ENCODE data around the gene PTGER3.

Gene PTGER3

GRCh38 chr1:71047635-71048607 is at the start of gene PTGER3:
Gene PTGER3 (minus strand): TSS chr1:71047816. CDS start chr1:71047577, 239 bp downstream.
- Mint-ChIP-seq H3K9me3 (no peaks in the 10 kb centered on the region), H3K36me3 (ENCODE audit: low read depth) (peaks cover 2% of the 10 kb centered on the region), H3K27ac (peak within 1 kb of the TSS; percentile 15), H3K4me3 (peak within 1 kb of the TSS; percentile 83), H3K4me1 (ENCODE audit: low read depth) (peaks cover 17% of the 10 kb centered on the region), H3K27me3 (ENCODE audit: low read depth) (peaks cover 66% of the 10 kb centered on the region)

DNA sequence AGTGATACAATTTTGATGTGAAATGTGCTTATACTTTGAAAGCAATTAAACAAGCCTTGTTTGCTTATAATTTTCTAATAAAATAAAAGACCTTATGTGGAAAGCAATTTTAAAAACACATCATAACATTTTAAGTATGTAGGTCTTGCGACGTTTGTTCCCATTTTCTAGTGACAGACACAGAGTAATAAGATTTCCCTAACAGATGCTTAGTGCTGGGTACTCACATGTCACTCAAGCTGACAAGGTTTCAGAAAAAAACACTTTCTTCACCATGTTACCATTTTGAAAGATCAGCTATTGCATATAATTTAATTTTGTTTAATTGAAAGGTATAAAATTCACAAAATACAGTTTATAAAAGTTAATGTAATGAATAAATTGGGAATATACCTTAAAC is 47.3 kb upstream of the PTGER3 start:
- Mint-ChIP-seq H3K27ac (no peak overlapping the region), H3K27me3 (ENCODE audit: low read depth) (peaks cover 9% of the 10 kb centered on the region), H3K9me3 (no peaks in the 10 kb centered on the region), H3K36me3 (ENCODE audit: low read depth) (no peaks in the 10 kb centered on the region), H3K4me1 (ENCODE audit: low read depth) (no peaks in the 10 kb centered on the region), H3K4me3 (no peak overlapping the region)

- H3K27me3 Mint-ChIP-seq (ENCODE audit: low read depth) = peaks cover 7% of the 10 kb centered on the region
- no peaks in the 10 kb centered on the region for H3K4me1 Mint-ChIP-seq (ENCODE audit: low read depth)
- H3K4me3 Mint-ChIP-seq = no peak overlapping the region
- no peaks in the 10 kb centered on the region for H3K36me3 Mint-ChIP-seq (ENCODE audit: low read depth)
- no peak overlapping the region for H3K27ac Mint-ChIP-seq
- H3K9me3 Mint-ChIP-seq = no peaks in the 10 kb centered on the region
Observed at GRCh38 chr1:71093938-71094337, 46.3 kb upstream of the PTGER3 start.

DNA sequence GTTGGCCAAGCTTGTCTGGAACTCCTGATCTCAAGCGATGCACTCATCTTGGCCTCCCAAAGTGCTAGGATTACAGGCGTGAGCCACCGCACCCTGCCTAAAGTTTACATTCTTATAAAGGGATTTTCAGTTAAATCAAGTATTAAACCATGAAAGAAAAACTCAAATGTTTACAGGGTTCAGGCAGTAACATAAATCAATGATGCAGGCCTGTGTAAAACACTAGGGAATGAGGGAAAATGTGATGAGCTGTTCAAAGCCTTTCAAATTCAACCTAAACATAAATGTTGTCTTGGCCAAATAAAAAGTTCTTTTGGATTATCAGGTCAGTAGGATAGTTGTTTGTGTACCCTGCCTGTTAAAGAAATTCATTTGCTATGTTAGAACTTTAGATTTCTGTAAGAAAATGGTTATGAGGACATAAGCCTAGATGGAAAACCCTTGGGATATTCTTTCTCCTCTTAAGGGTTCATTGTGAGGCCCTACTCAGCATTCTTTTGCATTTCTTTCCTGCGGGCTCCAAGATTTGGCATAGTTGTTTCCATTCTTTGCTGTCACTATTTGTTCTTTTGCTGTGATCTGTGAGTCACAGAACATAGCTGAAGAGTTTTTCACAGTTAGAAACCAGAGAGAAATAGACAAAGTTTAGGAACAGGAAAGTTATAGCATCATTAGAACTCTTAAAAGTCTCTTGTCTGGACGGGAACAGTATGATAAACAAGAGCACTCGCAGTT is 42.1 kb upstream of the PTGER3 start:
- Mint-ChIP-seq H3K4me1 (ENCODE audit: low read depth) (no peaks in the 10 kb centered on the region), H3K27ac (no peak overlapping the region), H3K36me3 (ENCODE audit: low read depth) (no peaks in the 10 kb centered on the region), H3K9me3 (no peaks in the 10 kb centered on the region), H3K4me3 (no peak overlapping the region), H3K27me3 (ENCODE audit: low read depth) (peaks cover 7% of the 10 kb centered on the region)

- H3K27ac Mint-ChIP-seq = no peak overlapping the region
- H3K4me1 Mint-ChIP-seq (ENCODE audit: low read depth) = no peaks in the 10 kb centered on the region
- H3K36me3 Mint-ChIP-seq (ENCODE audit: low read depth) = no peaks in the 10 kb centered on the region
- H3K27me3 Mint-ChIP-seq (ENCODE audit: low read depth) = peaks cover 13% of the 10 kb centered on the region
- H3K4me3 Mint-ChIP-seq = no peak overlapping the region
- H3K9me3 Mint-ChIP-seq = no peaks in the 10 kb centered on the region
Observed at GRCh38 chr1:71088645-71089287, 41.1 kb upstream of the PTGER3 start.

DNA sequence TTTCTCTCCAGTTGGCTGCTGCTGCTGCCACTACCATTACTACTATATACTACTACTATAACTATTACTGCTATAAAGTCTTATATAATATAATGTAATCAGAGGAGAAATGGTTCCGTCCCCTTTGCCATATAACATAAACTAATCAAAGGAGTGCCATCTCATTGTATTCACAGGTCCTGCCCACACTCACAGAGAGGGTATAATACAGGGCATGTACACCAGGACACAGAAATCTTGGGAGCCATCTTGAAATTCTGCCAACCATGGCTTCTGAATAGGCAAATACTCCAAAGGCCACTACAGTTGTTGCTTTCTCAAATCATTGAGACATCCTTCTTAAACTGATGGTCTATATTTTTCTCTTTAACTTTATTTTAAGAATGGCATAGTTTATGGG is 40.1 kb upstream of the PTGER3 start:
- H3K9me3 Mint-ChIP-seq = no peaks in the 10 kb centered on the region
- peaks cover 20% of the 10 kb centered on the region for H3K27me3 Mint-ChIP-seq (ENCODE audit: low read depth)
- no peak overlapping the region for H3K4me3 Mint-ChIP-seq

DNA sequence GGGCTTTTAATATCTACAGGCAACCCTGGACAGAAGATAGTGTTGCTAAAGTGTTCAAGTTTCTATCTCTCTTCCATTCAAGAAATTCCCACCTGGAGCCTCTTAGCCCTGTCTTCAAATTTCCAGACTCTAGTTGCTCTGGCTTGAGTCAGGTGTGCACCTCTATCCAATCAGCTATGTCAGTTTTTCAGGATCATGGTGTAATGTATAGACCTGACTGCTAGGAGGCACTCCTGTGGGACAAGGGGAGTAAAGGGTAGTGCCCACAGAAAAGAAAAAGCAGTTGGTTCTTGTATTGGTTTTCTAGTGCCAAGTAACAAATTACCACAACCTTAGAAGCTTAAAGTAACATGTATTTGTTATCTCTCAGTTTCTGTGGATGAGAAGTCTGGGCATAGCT is 39.4 kb upstream of the PTGER3 start:
- peaks cover under 1% of the 10 kb centered on the region for H3K36me3 Mint-ChIP-seq (ENCODE audit: low read depth)
- no peak overlapping the region for H3K4me3 Mint-ChIP-seq
- H3K9me3 Mint-ChIP-seq = peaks cover under 1% of the 10 kb centered on the region
- H3K27ac Mint-ChIP-seq = no peak overlapping the region
- peaks cover 20% of the 10 kb centered on the region for H3K27me3 Mint-ChIP-seq (ENCODE audit: low read depth)
- H3K4me1 Mint-ChIP-seq (ENCODE audit: low read depth) = no peaks in the 10 kb centered on the region

More for the DNA sequence above, 40.1 kb upstream of the PTGER3 start:
- no peaks in the 10 kb centered on the region for H3K36me3 Mint-ChIP-seq (ENCODE audit: low read depth)
- no peak overlapping the region for H3K27ac Mint-ChIP-seq
- H3K4me1 Mint-ChIP-seq (ENCODE audit: low read depth) = no peaks in the 10 kb centered on the region

DNA sequence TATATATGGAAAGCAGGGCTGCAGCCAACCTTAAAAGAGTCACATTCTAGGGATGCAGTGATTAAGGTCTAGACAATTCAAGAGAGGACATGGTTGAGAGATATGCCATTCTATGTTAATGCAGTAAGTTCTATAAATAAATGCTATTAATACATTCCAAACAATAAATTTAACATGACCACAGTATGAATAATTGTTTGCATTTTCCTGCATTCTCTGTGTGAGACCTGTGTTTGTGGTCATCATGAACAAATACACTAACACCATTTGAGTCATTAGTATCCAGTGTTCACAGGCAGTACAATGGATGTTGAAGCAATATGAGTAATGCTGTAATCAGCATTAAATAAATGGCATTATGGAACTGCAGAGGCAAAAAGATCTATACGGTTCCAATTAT is 38.7 kb upstream of the PTGER3 start:
- Mint-ChIP-seq H3K36me3 (ENCODE audit: low read depth) (peaks cover 4% of the 10 kb centered on the region), H3K27me3 (ENCODE audit: low read depth) (peaks cover 20% of the 10 kb centered on the region), H3K4me3 (no peak overlapping the region), H3K9me3 (peaks cover 7% of the 10 kb centered on the region), H3K27ac (no peak overlapping the region), H3K4me1 (ENCODE audit: low read depth) (peaks cover 5% of the 10 kb centered on the region)

DNA sequence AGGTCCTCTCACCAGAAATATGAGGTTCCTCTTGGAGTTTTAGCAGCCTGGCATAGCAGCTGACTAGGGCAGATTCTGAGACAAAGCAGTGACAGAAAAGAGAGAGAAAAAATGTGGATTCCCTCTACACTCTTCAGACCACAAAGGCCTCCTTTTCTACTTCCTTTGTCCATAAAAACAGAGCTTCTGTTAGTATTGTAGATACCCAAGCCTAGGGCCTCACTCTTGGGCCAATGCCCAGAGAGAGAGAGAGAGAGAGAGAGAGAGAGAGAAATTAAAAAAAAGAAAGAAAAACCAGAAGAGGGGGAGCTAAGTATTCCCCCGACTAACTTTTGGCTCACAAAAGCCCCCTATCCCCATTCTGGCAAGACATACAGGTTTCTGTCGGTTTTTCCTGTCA is 35.7 kb upstream of the PTGER3 start:
- Mint-ChIP-seq H3K36me3 (ENCODE audit: low read depth) (peaks cover 10% of the 10 kb centered on the region), H3K4me3 (no peak overlapping the region), H3K9me3 (peaks cover 7% of the 10 kb centered on the region), H3K27ac (no peak overlapping the region), H3K4me1 (ENCODE audit: low read depth) (peaks cover 16% of the 10 kb centered on the region), H3K27me3 (ENCODE audit: low read depth) (peaks cover 13% of the 10 kb centered on the region)

GRCh38 chr1:71081697-71082080 is 34.1 kb upstream of the PTGER3 start:
- Mint-ChIP-seq H3K27ac (peak overlapping the region; percentile 84), H3K36me3 (ENCODE audit: low read depth) (peaks cover 17% of the 10 kb centered on the region), H3K4me3 (peak overlapping the region; percentile 65), H3K4me1 (ENCODE audit: low read depth) (peaks cover 19% of the 10 kb centered on the region), H3K27me3 (ENCODE audit: low read depth) (peaks cover 13% of the 10 kb centered on the region), H3K9me3 (peaks cover 7% of the 10 kb centered on the region)

DNA sequence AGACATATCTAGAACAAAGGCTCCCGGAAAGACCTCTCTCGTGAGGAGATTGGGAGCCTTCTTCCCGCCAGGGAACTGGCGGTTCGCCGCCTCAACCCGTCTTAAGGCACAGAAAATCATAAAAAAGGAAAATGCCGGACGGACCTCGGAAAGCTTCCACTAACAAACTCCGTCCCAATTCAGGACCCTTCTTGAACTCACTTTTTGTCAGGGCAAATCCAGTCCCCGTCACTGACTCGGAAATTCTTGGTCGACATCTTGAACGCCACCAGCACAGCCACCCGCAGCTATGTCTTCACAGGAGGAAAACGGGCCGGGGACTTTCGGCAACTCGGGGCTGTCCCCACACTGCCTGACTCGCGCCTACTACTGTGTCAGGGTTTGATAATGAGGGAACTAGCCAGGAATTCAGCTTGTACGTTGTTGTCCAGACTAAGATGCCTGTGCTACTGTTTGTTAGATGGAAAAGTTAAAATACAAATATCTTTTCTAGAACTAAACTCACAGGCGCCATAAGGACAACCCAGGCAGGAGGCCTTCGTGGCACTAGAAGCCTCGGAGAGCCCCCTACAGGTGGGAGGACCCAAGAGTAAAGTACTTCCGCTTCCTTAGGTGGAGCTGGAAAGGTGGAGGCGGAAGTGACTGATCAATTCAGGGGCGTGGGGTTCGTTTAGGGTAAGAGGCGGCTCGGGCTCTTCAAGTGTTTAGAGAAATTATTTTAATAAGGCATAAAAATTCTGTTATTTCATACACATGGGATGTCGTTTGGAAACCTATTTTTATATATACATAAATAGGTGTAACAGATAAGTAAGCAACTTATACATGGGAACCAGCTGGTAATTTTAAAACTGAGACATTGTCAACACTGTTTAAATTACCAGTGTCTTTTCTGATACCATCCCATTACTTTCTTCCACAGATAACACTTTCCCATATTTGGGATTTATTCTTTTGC is 33.4 kb upstream of the PTGER3 start, which contains the start of gene ZRANB2:
Gene ZRANB2 (minus strand): TSS at position 297 of the 958 bp plus-strand sequence. CDS start 40 bp downstream, at position 257.
- Mint-ChIP-seq H3K9me3 (peaks cover 7% of the 10 kb centered on the region), H3K4me3 (peak within 1 kb of the TSS; percentile 92), H3K27me3 (ENCODE audit: low read depth) (peaks cover 13% of the 10 kb centered on the region), H3K27ac (peak within 1 kb of the TSS; percentile 98), H3K4me1 (ENCODE audit: low read depth) (peaks cover 19% of the 10 kb centered on the region), H3K36me3 (ENCODE audit: low read depth) (peaks cover 21% of the 10 kb centered on the region)

- Mint-ChIP-seq H3K36me3 (ENCODE audit: low read depth) (peaks cover 29% of the 10 kb centered on the region), H3K4me3 (peak overlapping the region; percentile 92), H3K4me1 (ENCODE audit: low read depth) (peaks cover 23% of the 10 kb centered on the region), H3K27ac (peak overlapping the region; percentile 98), H3K27me3 (ENCODE audit: low read depth) (peaks cover 13% of the 10 kb centered on the region), H3K9me3 (peaks cover 7% of the 10 kb centered on the region)
Observed at GRCh38 chr1:71080230-71080738, 32.7 kb upstream of the PTGER3 start.

DNA sequence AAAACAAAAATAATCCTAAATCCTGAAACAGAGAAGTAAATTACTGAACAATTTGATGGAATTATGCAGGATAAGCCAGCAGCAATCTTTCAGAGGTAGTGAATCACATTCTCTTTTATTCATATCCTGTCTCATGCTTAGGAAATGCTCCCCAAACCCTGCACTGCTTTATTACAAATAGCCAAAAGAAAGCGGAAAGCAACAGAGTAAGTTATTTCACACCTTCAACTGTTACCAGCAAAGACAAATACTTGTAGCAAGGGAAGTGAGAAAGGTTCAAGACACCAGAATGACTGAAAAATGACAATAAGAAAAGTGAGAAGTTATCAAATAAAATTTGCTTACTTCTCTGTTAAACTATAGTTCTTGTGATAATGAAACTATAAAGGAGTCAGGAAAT is 27.1 kb upstream of the PTGER3 start:
- peaks cover 38% of the 10 kb centered on the region for H3K4me1 Mint-ChIP-seq (ENCODE audit: low read depth)
- H3K36me3 Mint-ChIP-seq (ENCODE audit: low read depth) = peaks cover 56% of the 10 kb centered on the region
- H3K27ac Mint-ChIP-seq = peak overlapping the region; percentile 37
- no peak overlapping the region for H3K4me3 Mint-ChIP-seq
- H3K27me3 Mint-ChIP-seq (ENCODE audit: low read depth) = no peaks in the 10 kb centered on the region
- no peaks in the 10 kb centered on the region for H3K9me3 Mint-ChIP-seq
